Renal pelvis (tissue), 4 donors: ENCODE measurements around the gene ZFP91. TPM values are rescaled to one million over a fixed set of nuclear protein-coding genes. Genes with fewer than 3 reads are reported as not detected.

ENCODE experiments used
- DNase-seq: peaks from one replicate; pipeline ENCODE4 v3.0.0-alpha.2; 2013
- polyA plus RNA-seq, 3 donors: library from polyadenylated mRNA; unstranded; fragments of 120-200 nt; gene quantifications; one replicate each; pipeline ENCODE4 v1.2.1, GENCODE V29; 2013; ENCODE audit not compliant: insufficient read length in 3 of 3

The ZFP91 gene
- polyA plus RNA-seq, 3 donors: 56.6 to 63.1 (median 61.3) TPM

DNA sequence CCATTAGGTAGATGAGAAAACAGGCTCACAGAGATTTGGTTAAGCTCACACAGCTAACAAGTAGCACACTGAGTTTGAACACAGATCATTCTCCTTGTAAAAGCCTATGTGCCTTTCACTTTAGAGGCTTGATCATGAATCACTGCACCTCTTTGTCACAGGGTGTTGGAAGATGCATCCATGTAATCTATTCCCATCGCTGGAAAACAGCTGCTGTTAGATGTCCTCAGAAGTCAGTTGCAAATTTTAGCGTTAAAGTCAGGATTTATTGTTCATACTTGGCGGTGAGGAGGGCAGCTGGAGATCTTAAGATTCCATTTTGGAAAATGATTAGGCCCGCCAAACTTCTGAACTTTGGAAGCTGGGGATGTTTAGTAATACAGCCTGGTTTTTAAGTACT lies 46.2 kb downstream of the ZFP91 start:
- DNase-seq: no peak

DNA sequence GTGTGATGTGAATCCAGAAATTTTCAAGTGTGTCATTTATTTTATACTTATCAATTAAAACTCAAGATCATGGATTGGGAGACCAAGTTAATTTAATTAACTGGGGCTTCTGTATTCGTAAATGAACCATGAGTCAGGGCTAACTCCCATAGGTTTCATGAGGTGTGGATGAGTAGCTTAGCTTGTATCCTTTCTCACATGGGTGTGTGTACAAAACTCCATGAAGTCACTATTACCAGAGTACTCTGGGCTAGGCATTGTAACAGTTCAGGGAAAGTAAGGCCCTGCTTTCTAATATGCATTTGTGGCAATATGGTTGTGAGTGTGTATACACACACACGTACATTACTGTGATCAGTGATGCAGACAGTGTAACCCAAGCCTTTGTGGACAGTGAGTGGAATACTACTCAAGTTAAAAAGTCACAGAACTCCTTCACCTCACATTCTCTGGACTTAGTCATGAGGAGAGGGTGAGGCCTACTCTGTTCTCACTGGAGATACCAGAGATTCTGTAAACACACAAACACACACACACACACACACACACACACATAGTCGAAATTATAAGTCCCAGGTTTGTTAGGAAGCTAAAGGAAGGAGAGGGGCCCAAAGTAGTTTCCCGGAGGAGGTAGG lies 47.1 kb downstream of the ZFP91 start:
- DNase-seq: peak; percentile 44

DNA sequence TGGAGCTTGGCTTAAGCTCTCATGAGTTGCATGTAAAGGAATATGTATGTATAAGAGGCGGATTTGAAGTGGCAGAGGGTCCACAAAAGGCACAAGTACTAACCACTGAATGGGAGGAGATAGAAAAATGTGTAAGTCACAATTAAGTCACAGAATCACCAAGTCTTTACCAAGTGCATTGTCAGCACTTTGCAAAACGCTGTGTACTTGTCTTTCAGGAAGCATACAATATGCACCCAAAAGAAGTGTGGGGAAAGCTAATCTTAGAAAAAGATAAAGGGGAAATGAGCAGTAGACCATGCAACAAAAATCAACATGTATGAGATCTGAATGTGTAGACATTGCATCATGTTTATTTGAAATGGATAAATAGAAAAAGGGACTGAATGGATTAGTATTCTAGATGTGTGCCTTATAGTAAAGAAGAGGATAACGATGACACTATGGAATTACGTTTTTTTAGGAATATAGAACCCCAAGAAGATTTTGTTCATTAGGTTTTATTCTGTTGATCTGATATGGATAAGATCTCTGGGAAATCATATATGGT lies 48.1 kb downstream of the ZFP91 start:
- no peak for DNase-seq

DNA sequence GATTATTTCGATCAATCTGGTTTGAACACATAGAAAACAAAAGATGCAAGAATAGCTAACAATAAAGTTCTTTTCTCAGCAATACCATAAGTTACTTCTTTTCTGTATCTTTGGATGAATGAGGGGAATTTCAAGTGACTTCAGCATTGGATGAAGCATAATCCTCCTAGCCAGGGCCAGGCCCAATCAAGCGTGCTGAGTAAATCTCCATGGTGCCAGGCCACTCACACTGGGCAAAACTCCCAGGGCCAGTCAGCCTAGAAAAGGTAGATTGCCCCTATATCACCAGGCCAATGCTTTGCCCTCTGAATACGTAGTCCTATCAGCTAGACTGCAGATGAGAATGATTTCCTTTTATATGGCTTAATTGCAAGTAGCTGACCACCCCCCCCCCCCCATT lies 49.6 kb downstream of the ZFP91 start:
- DNase-seq: no peak

DNA sequence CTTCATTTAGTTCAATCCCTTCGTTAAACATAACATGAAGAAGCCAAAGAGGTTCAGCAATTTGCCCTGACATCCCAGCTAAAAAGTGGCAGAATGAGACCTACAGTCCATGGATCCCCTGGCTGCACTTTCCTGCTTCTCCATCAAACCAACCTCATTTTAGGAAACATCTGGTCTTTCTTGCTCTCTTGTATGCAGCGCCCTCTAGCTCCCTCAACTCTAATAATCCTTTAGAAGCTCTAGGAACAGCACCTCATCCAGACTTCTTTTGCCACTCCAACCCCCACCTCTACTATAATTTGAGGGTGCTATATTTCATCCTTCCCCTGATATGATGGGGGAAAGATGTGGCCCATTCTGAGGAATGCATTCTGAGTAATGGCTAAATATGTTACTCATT lies 51.0 kb downstream of the ZFP91 start:
- no peak for DNase-seq

DNA sequence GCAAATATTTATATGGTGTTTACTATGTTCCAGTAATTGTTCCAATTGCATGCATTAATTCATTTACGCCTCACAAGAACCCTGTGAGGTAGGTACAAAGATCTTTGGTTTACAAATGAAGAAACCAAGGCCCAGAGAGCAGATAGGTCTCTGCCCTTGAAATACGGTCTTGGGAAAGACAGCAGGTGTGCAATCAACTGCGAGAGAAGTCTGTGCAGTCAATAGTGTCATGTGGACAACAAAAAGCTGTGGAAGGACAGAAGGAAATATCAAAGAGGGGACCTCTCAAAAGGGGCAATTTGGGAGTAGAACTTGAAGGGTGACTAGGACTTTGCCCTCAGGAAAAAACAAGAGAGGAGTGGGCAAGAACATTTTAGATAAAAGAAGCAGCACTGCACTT lies 52.5 kb downstream of the ZFP91 start:
- DNase-seq: no peak

DNA sequence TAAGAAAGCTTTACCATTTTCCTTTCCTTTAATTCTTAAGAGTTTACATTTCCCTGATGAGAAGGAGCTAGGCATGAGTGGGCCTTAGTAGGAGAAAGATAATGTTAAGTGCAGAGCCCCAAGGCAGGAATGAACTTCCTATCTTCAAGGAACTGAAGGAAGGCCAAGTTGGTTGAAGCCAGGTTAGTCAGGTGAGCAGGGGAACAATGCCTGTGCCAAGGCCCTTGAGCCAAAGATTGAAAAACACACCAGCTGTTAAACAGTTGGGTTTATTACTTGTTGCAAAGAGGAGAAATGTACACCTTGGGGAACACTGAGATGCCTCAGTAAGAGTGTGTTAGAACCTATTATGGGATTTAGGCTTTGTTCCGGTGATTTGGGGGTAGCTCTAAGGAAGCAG lies 53.6 kb downstream of the ZFP91 start:
- no peak for DNase-seq

DNA sequence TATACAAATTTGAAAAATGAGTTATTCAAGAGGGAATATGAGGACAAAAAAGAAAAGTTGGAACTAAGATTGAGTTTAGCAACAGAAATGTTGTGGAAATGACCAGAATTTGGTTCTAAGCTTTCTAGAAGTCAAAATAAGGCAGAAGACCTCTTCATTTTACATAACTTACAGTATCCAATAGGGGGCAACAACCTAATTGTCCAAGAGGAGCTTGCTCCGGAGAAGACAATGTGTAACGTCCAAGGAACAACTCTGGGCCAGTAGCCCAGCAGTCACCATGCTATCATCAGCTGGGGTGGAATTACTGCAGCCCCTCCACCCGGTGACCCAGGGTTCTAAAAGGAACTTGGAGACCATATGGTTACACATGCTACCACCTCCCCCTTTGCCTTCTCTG lies 57.7 kb downstream of the ZFP91 start:
- no peak for DNase-seq

DNA sequence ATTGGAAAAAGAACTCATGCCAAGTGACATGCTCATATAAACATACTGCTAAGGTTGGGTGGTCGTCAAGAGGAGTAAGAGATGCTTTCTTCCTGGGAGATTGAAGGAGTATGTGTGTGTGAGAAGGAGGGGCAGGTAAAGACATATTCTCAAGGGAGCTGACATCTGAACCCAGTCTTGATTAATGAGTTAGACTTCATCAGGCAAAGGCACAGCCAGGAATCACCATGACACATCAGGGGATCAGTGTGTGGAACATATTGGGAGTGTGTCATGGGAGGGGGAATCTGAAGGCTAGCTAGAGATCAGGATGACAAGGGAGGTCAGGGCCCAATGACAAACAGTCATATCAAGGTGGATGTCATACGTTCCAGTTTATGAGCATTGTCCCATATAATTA lies 58.5 kb downstream of the ZFP91 start:
- no peak for DNase-seq

DNA sequence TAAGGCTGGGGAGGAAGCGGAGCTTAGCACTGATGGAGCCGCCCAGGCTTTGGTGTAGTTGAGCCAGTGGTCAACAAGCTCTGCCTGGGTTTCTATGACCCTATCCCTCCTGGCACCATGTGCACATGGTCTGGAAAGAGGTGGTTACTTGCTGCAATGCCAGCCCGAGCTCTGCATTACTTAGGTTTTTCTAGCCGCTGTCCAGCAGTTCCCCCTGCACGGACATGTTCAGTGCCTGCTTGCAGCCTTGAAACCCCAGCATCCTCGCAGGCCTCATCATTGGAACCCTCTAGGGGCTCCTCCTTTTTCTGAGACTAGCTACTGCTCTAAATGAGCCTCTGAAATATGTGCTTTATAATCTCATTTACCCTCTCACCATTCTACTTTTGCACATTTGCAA lies 60.2 kb downstream of the ZFP91 start:
- no peak for DNase-seq

DNA sequence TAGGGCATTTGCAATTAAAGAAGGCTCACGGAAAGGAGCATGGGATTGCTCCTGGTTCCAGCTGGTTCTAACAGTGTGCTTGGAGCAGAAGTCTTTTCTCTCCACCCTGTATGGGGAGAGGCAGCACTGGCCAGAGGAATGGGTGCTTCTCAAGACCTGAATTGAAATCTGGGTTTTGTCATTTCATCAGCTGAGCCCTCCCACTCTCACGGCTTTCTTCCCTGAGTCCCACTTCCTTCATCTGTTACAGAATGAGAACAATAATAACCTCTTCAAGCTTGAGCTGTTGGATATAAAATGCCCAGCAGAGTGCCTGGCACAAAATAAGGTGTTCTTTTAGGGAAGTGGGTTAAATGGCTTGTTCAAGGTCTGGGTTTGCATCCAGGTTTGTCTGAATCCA lies 60.8 kb downstream of the ZFP91 start:
- DNase-seq: no peak

DNA sequence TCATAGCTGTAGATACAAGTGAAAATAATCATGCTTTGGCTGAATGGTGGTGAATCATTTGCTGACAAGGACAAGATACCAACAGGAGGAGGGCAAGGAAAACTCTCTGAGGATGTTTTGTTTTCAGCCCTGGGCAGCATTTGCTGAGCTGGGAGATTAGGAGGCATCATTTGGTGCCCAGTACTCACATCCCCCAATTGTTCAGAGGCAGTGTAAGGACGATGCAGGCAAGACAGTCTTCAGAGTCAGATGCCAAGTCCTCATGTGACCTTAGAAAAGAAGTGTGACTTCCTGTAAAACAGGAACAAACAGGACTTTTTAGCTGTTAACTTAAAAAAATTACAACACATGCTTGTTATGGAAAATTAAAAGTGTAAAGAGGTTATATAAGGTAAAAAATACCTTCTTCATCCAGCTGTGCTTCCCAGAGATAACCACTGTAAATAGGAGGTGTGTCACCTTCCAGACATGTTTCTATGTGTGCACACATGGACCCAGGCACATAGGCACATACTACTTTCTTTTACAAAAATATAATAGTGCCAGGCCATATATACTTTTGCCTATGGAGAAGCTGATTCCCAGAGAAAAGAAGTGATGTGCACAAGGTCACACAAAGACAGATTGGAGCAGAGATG lies 61.6 kb downstream of the ZFP91 start:
- DNase-seq: no peak

DNA sequence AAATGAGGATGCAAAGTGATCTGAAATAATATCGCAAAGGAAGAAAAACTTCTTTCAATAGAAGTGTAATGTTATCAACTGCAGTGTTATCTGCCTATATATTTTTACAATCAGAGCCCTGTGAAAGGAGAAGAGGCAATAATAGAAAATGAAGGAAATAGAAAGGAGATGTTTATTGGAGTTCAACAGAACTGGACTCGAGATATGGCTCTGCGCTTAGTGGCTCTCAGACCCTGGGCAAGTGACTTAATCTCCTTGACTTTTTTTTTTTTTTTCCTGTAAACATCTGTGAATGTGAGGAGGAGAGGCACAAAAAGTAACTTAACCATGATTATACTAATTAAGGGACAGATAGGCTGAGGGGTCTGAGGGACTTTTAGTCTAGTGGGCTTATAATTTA lies 62.5 kb downstream of the ZFP91 start:
- no peak for DNase-seq

DNA sequence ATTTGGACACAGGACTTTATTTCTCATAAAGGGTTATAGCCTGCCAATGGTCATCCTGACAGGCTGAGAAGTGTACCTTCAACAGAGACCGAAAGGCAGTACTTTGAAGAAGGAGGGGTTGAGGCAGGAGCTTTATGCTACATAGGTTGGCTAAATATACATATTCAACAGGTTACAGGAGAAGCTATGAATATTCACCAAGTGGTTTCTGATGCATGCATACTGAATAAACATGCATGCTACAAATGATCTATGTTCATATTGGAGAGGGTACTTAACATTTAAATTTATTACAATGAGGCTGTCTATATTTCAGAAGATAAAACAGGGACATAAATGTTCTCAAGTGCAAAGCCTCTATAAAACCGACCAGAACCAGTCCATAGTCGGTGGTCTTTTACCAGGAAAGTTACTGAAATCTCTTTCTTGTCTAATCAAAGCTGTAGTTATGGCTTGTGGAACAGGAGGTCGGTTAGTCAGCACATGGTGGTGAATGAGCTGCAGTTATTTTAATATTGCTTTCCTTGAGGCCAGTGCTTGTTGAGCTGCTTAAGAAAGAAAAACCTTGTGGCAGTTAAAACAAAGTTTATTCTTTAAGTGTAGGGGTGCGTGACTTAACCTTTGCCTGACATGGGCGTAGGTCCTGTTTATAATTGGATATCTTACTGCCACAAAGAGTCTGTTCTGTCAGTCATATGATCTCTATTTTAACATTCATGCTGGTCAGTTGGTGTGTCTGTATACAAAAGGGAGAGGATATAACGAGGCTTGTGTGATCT lies 63.1 kb downstream of the ZFP91 start:
- no peak for DNase-seq

DNA sequence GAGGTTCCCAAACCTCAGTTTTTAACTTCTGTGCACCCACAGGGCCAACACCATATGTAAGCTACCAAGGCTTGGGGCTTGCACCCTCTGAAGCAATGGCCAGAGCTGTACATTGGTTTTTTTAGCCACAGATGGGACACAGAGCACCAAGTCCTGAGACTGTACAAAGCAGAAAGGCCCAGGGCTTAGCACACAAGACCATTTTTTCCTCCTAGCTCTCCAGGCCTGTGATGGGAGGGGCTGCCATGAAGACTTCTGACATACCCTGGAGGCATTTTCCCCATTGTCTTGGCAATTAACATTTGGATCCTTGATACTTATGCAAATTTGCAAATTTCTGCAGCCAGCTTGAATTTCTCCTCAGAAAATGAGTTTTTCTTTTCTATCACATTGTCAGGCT lies 67.0 kb downstream of the ZFP91 start:
- no peak for DNase-seq

DNA sequence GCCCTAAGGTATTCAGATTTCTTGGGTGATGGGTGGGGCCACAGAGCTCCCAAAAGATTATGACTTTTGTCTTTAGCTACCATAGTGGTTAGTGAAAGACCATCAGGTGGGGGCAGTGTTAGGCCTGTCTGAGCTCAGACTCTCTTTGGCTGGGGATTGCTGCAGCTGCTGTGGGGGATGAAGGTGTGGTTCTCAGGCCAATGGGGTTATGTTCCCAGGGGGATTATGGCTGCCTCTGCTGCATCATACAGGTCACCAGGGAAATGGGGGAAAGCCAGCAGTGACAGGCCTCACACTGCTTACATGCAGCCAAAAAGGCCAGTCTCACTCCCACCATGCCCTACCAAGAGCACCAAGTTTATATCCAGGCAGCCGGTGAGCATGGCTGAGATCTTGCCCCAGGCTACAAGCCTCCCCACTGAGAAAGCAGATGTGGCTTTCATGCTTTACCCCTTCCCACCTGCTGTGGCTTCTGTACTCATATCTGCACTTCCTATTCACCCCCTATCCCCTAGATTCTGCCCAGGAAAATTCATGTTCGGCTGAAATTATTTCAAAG lies 68.4 kb downstream of the ZFP91 start:
- no peak for DNase-seq

DNA sequence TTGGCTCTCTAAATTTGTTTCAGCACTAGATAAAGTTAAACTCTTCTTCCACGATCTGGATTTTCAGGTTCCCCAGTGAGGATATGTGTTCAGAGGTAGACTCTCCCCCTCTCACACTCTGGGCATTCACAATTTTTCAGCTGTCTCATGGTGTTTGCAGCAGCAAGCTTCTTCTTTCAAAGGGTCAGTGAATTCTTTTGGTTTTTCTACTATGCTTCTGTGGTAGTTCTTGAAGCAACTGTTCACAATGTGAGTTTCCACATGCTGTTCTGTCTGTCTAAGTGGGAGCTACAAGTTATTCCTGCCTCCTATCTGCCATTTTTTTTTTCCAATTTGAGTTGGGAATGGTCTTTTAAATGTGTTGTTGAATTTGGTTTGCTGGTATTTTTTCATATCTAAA lies 69.0 kb downstream of the ZFP91 start:
- DNase-seq: no peak

DNA sequence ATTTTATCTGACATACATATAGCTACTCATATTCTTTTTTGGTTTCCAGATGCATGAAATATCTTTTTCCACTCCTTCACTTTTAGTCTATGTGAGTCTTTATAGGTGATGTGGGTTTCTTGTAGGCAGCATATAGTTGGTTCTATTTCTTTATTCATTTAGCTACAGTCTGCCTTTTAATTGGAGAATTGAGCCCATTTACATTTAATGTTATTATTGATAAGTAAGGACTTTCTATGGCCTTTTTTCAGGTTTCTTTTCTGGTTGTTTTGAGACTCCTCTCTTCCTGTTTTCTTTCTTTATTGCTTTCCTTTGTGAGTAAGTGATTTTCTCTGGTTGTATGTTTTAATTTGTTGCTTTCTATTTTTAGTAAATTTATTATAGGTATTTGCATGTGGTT lies 70.8 kb downstream of the ZFP91 start:
- no peak for DNase-seq

DNA sequence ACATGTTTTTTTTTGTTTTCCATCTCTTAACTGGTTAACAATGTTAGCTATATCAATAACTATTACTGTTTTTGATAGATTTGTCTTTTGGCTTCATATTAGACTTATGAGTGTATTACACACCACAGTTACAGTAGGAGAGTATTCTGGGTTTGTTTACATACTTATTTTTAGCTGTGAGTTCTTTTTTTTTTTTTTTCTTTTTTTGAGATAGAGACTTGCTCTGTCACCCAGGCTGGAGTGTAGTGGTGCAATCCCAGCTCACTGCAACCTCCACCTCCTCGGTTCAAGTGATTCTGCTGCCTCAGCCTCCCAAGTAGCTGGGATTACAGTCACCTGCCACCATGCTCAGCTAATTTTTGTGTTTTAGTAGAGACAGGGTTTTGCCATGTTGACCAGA lies 71.6 kb downstream of the ZFP91 start:
- DNase-seq: no peak

DNA sequence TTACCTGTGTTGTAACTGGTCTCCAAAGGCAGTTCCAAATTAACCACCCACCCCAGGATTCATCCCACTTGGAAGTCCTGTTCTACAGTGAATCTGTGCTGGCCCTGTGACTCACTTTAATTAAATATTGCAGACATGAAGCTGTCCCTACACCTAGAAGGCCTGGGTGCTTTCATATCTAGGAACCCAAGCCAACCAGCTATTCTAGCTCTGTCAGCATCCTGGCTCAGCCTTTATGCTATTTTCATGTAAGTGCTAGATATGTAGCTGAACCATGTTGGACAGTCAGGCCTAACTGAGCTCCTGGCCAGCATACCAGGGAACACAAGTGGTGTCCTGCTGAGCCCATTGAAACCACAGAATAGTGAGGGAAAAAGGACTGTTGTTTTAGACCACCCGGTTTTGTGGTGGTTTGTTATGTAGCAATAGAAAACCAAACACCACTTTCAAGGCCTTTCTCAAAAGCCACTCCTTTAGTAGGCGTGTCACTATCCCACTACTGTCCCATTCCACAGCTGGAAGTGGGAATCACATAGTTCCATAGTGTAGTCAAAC lies 73.9 kb downstream of the ZFP91 start:
- DNase-seq: no peak

DNA sequence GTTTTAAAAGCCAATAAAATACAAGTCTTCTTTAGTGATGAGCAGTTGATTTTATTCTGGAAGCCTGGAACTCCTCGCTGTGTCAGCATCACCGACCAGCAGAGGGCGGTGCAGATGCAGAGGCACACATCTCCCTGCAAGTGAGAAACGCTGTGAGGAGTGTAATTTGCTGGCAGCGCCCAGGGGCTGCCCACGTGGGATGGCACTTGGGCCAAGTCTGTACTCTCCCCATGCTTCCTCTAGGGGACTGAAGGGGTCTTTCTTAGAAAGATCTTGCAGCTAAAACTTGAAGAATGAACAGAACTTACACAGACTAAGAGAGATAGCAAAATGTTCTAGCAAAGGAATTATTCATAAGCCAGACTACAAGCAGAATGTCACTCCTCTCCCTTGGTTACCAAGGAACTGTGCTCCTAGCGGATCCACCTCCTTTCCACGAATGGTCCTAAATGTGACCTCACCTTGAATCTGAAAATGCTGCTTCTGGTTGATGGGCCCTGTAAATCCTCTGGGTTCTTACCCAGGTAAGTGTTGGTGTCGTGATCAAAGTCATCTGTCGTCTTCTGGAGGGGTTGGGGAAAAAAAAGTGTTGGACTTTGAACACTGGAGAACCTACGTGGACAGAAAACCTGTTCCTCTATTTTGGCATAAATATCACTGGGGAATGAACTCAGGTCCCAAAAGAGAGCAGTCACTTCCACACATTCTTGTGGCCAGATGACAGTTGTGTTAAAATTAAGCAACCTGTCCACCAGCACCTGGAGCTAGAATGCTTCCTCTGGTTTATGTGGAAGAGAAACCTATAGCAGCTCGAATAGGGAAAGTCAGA lies 75.4 kb downstream of the ZFP91 start:
- DNase-seq: peak; percentile 64

DNA sequence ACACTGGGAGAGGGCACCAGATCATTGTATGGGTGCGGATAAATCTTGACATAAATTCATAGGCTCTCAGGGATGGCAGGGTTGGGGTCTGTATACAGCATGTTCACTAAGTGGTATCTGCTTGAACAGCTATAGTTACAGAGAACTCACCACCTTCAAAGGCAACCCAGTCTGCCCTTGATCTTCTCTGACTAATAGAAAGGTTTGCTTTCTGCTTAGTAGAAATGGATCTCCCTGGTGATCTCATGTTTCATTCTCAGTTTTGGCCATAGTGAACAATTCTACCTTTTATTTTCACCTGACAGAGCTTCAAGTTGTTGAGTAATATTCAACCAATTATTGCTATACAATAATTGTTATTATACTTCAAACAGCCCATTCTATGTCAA lies 76.0 kb downstream of the ZFP91 start:
- DNase-seq: no peak
